NCI-H2107 (cell line): ENCODE measurements around the gene CNOT8.
A peak's percentile ranks its signal among the peaks of the same experiment; 100 is the strongest.
"Not testable (repeated sequence)": the region's sequence is repeated elsewhere in the genome, so short reads cannot be mapped to it uniquely, and the experiment has no call there.

Source experiments
- DNase-seq: peaks from one replicate; lab custom pipeline; 2025; lab: John Stamatoyannopoulos, UW

Gene CNOT8

DNA sequence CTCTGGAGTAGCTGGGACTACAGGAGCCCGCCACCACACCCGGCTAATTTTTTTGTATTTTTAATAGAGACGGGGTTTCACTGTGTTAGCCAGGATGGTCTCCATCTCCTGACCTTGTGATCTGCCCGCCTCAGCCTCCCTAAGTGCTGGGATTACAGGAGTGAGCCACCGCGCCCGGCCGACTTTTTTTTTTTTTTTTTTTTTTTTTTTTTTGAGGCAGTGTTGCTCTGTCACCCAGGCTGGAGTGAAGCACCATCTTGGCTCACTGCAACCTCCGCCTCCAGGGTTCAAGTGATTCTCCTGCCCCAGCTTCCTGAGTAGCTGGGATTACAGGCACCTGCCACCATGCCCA, 22.8 kb upstream of the CNOT8 start:
- not testable (repeated sequence) for DNase-seq

DNA sequence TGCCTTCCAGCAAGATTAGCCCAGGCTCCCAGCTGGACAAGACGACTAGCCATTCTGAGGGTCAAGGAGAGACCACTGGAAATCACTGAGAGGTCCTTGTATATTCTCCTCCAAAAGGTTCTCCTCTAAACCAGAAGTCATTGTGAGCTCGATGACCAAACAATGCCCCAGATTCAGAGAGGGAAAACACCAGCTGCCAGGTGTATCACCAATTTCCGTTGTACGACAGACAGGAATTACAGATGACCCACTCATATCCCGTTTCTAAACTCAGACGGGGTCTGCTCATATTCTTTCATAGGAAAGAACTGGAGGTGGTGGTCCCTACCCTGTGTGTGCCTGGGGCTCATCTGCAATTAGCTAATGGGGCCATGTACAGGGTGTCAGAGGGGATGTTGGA, 22.2 kb upstream of the CNOT8 start:
- no peak for DNase-seq

DNA sequence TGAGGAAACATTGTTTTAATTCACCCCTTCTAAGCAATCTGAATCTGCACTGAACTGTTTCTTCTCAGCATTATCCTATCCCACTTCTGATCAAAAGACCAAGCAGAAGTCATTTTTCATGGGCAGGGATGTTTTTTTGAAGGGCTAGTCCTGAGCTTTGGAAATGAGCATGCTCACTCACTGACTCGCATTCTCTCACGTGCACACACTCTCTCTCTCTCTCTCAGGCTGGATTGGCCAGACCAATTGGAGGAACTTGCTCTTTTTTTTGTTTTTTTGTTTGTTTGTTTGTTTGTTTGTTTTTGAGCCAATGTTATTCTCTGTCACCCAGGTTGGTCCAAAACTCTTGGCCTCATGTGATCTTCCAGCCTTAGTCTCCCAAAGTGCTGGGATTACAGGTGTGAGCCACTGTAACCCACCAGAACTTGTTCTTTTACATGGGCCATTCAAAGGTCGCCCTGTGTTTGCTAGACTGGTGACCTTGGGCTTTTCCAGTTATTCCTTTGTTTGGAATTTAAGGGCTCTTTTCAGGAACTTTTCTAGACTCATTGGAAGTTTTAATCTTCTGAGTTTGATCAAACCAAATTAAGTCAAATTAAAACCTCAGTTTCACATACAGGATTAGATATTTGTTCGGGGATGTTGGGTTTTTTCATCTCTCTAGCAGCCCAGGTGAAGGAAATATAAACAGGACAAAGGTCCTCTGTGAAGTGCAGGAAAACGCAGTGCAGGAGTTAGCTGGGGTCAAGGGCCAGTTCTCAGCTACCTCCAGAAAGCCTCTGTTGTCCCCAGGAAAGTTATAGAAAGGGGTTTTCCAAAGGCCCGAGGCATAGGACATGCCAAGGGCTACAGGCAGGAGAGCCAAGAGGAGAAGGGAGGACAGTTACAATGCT, 21.2 kb upstream of the CNOT8 start:
- DNase-seq, result no peak

DNA sequence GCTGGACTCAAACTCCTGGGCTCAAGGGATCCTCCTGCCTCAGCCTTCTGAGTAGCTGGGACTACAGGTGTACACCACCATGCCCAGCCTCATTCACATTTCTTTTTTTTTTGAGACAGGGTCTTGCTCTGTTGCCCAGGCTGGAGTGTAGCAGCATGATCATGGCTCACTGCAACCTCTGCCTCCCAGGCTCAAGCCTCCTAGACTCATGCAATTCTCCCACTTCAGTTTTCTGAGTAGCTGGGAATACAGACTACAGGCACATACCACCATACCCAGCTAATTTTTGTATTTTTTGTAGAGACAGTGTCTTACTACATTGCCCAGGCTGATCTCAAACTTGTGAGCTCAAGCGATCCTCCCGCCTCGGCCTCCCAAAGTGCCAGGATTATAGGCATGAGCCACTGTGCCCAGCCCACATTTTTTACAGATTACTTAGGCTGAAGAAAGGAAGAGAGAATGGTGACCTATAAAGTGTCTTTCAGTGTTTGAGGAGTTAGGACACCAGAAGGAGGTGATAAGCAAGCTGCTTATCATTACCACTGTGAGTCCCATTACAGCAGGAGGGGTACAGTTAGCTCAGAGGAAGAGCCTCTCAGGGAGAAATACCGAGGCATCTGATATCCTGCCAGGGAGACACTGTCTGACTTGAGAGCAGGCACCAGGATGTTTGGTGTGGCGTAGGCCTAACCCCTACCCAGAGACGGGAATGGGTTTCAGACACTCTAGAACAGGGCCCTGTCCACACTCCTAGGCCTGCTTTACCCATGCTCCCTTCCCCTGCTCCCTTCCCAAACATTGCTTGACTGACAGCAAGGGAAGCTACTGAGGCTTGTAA, 17.8 kb upstream of the CNOT8 start:
- DNase-seq, result no peak

DNA sequence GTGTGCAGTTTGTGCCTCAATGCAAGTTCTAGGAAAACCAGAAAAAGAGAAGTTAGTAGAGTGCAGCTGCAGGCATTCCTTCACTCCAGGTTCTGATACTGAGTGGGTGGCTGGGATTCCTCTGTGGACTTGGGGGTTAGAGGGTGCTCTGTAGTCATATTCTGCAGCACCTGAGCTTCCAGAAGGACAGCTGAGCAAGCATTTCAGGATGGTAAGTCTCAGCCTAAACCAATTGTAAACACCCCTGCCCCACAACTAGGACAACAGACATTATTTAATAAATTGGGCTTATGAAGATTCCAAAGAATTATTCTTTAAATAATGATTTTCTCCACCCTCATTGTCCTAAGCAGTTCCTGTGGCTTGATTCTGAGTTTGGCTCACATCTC, 17.2 kb upstream of the CNOT8 start:
- DNase-seq, result no peak

DNA sequence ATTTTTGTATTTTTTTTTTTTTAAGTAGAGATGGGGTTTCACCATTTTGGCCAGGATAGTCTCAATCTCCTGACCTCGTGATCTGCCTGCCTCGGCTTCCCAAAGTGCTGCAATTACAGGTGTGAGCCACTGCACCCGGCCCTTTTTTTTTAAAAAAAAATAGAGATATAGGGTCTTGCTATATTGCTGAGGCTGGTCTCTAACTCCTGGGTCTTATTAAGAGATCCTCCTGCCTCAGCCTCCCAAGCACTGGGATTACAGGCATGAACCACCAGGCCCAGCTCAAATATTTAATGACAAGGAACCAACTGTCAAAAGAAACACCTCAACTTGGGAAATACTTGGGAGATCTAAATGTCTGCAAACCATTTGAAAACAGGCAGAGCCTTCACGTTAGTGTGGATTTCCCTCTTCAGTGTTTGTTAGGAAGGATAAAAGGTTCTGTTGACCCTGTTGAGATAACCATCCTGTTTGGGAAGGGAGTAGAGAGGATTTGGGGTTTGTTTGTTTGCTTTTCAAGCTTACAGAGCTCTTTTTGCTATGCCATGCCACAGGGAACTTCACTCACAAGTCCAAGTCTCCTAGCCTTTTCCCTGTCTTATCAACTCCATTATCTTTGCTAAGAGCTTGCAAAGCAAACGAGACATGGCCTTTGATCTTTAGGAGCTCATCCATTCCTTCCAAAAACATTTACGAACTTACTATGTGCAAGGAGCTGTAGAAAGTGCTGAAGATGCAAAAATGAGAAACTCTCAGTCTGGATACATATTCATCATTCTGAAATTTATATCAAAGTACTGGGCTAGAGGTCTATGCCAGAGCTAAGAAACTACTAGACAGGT, 15.5 kb upstream of the CNOT8 start:
- DNase-seq, result no peak

DNA sequence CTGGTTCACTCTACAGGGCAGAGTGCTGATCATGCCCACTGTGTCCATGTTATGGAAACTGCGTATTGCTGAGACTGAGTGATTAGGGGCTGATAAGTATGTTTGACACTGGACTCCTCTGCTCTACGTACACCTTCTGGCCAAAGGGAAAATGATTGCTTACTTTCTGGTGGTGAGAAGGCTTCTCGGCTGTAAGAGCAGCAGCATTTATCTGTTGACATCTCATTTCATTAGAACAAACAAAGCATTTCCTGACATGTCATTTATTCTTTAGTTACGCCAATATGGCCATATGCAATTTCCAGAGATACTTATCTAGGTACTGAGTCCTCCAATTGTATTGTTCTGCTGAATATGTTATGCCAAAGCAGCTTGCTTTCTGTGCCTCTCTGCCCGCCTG, 13.6 kb upstream of the CNOT8 start:
- no peak for DNase-seq

DNA sequence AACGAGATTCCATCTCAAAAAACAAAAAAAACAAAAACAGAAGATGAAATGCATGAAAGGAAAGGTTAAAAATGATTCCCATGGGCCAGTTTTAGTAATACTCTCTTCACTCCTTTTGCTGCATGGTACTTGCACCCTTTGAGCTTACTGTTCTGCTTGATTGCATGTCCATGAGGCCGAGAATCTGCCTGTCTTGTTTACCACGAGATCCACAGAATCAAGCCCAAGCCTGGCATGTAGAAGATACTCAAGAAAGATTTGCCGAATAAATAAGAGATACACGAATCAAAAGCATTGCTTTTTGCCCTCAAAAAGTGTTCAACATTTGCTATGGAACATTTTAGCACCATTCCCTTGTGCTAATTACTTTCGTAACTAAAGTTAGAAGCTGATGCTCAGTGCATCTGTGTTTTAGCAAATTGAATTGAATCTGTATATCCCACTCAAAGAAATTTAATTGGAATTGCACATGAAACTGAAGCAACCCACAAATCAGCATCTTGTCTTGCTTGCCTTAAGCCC, 9.1 kb upstream of the CNOT8 start:
- DNase-seq, result no peak

DNA sequence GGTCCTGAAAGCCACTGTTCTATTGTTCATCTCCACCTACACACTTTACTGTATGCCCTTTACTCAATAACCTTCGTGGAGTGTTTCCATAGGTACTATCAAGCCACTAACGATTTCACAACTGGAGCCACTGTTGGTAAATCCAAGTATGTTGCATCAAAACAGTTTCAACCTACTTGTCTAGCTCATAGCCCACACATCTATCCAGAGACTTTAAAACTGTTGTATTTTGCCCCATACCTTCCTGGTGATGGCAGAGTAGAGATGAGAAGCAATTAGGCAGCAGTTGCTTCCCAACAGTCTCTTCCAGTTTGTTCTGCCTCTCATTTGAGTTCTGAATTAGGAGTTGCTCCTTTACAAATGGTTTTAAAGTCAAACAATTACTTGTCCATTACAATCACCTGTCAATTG, 8.6 kb upstream of the CNOT8 start:
- DNase-seq, result no peak

DNA sequence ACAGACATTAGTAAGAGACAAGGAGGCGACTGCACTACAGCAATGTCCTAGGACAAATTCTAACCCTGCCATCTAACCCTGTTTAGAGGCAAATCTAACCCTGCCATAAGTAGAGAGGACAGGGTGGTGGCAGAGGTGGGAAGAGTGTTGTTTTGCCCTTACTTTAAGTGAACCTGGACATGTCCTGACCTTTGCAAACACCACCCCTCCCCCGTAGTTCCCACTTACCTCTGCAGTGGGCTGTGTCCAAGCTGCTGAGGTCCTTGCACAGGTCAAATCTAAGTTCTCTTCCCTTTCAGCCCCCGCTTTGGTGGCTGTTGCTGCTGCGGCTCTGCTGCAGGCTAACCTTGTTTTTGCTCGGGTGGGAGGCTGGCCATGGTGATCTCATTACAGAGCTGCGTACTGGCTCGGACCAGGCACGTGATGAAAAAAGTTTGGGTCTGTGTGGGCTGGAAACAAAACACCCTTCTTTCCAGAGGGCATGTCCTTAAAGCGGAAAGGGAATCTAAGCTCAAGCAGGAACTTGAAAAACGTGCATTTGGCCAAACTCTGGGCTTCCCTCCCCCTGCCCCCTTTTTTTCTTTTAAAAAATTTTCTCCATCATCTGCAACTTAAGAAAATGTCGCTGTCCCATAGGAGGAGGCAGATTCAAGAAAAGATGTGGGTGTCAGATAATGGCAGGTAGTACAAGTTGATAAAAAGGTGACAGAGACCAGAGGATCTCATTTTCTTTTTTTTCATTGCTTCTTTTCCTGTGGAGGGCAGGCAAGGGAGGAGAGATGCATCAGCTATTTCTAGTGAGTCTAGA, 8.0 kb upstream of the CNOT8 start, which contains the start of gene FAXDC2:
TSS of gene FAXDC2 (minus strand) at position 349 of the 808 bp plus-strand sequence. CDS start 12,425 bp downstream, outside the sequence.
- DNase-seq, result no peak

DNA sequence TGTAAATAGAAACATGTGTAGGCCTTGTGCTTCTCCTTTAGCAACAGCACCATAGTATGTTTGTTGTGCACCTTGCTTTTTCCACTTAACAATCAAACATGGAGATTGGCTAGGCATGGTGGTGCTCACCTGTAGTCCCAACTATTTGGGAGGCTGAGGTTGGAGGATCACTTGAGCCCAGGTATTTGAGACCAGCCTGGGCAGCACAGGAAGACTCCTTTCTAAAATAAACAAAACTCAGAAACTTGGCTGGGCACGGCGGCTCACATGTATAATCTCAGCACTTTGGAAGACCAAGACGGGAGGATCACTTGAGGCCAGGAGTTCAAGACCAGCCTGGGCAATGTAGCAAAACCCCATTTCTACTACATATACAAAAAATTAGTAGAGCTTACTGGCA, 7.1 kb upstream of the CNOT8 start:
- no peak for DNase-seq

DNA sequence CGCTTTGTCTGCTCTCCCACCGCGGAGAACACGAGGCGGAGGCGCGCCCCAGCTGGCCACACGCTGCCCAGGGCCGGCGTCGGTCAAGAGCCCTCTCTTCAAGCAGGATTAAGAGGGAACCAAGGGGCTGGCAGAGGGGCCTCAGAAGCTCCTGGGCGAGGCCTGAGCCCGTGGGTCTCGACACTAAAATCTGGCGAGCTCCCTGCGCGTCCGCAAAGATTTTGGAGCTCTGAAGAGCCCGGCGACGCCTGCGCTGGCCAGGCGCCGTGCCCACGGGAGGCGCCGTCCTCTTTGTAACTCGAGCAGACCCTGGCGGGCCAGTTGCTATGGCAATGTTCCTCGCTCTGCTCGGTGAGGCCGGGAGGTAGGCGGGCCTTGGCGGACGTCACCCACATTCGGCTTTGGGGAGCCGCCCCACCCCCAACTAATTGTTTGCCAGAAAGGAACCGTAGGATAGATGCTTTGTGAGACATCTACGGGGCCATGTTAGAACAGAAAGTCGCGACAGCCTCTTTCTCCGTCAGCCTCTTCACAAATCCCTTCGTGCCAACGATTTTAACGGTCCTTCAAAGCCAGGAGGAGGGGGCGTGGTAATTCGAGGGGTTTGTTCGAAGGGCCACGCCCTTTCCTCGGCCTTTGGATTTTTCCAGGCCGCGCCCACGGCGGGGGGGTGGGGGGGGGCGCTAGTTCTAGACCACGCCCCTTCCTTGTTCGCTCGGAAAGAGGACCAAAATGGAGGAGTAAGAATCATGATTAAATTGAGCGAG, 714 bp upstream of the CNOT8 start:
- peak; percentile 77 for DNase-seq

DNA sequence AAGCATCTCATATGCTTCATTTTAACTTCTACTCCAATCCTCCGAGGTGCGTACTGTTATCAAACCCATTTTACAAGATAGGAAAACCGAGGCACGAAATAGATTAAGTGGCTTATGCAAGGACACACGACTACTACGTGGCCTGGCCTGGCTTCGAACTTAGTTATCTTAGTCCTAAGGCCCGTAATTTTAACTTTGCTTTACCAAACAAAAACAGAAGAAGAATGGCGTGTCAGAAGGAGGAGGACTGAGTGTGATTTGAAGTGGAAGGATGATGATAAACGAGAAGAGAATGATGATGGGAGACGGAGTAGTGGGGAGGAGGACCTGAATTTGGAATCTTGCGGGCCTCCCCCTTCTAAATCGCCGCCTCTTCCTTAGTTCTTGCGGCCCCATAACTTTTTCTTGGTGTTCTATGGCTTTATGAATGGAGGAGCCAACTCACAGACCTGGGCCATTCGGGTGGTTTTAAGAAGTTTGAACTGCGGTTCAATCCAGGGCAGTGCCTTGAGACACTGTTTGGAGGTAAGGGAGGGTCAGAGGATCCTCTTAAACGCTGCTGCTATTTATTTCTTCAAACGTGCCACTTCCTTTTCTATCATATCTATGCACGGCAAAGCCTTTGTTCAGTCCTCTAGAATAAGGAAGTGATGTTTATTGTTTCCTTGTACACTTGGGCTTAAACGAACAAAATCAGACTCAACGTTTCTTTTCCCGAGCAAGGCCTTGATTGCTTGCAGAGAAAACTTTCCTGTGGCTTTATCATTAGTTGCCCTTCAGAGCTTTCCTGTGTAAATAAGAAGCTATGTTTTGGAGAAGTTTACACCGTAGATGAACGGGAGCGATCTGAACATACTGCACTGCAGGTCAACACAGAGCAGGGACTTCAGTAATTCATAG, 795 bp downstream of the CNOT8 start:
- DNase-seq, result no peak

DNA sequence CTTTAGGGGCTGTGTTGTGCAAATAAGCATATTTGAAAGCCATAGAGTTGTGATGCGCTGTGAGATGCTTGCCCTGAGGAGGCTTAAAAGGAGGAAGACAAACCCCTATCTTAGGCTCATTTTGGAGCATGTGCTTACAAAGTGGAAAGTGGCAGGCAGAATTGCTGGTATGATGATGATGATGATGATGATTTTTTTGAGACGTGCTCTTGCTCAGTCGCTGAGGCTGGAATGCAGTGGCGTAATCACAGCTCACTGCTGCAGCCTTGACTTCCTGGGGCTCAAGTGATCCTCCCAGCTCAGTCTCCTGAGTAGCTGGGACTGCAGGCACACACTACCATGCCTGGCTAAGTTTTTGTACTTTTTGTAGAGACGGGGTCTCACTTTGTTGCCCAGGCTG, 1.7 kb downstream of the CNOT8 start:
- no peak for DNase-seq

DNA sequence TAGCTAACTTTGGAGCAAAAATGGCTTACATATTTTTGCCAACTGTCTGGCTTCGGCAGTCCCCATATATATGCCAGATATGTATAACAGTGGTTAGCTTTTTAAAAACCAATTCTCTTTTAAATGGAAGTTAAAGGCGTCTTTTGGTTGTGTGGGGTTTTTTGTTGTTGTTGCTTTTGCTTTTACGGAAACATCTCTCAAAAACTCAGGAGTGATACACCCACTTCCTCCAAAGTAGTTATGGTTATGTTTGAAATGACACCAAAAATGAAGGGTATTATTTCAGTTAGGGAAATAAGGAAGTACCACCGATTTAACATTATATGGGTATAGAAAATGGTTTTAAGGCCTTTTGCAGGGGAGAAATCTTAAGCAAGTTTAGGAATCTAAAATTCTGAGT, 2.3 kb downstream of the CNOT8 start:
- no peak for DNase-seq

DNA sequence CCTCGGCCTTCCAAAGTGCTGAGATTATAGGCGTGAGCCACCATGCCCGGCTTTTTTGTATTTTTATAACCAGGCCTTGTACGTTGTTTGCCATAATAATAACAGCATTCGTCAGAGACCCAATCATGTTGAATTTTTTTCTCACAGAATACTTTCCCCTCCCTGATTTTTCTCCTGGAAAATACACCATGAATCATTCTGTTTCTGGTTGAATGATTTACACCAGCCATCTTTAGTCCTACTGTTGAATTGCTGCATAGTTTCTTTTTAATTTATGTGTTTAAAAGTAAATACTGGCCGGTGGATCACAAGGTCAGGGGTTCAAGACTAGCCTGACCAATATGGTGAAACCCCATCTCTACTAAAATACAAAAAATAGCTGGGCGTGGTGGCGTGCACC, 3.5 kb downstream of the CNOT8 start:
- DNase-seq, result no peak

DNA sequence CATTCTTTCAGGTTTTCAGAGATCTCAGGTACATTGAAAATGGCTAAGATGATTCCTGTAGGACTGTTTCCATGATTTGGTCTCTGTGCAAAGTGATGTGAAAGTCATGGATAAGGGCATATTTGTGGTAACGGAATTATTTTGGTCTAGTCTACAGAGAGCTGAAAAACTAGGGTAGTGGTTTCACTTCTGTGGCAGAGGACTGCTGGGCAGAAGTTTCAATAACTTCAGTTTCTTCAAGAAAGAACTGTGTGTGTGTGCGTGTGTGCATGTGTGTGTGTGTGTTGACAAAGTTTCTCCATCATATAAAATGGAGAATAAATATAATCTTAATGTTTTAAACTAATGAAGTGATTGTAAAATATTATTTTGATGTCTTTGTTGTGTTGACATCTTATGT, 4.3 kb downstream of the CNOT8 start:
- no peak for DNase-seq

DNA sequence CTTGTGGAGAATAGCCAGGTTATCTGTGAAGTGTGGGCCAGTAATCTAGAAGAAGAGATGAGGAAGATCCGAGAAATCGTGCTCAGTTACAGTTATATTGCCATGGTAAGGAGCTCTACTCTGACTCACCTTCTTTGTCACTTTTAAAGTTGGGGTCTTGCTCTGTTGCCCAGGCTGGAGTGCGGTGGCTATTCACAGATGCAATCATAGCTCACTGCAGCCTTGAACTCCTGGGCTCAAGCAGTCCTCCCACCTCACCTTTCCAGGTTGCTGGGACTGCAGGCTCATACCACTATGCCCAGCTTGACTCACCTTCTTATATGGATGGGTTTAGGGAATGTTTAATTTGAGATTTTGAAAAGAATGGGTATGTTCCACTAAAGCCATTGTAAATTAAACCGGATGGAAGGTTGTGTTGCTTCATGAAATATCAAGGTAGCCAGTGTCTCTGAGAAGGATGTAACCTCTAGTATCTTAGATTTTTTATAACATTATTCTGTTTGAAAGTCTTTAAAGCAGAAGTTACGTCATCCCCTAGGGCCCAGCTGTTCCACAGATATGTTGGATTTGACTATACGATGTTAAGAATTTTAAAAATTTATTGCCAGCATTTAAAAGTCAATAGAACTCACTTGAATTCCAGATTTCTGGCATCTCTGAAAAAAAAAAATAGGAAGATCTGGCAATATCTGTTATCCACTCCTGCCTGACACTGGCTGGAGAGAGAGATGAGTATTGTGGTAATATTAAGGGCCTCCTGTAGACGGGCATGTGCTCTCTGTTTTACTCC, 5.1 kb downstream of the CNOT8 start:
- DNase-seq, result no peak
